ENCODE data around the gene RFX2. TPM values are rescaled to one million over a fixed set of nuclear protein-coding genes. Genes with fewer than 3 reads are reported as not detected.
"Not testable (repeated sequence)": the region's sequence is repeated elsewhere in the genome, so short reads cannot be mapped to it uniquely, and the experiment has no call there.

RFX2 gene
- total RNA-seq, 2 experiments from 2014 or later = 8.6 to 8.9 TPM

DNA sequence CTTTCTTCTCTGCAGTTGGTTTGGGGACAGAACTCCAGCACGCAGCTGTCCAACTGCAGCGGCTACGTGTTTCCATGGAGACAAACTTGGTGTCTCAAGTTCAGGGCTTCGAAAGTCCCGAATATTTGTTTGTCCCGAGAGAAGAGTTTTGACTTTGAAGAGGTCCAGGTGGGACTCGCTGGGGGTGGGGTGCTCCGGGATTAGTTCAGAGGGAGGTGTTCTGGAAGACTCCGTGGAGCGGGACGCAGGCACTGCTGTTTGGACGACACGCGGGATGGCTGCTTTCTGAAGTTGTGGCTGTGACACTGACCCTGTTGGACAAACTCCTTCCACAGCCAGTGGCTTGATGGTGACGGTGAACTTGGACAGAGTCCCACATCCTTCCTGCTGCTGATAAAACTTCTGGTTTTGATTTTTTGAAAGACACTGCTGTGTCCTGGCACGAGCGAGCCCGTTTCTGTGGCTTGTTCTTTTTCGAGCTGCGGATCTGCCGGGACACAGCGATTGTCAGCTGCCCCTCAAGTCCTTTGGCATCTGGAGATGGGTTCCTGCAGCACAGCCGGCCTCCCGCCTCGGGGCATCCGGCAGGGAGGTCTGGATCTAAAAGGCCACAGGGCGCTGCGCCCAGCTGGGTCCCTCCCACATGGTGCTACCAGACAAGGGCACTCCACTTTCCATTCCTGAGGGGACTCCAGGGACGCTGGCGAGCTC lies 116.5 kb downstream of the RFX2 start:
- ChIA-PET POLR2A (no interaction called here), CTCF (interaction anchor here (0.9 to 1.5 kb wide), 4 partner anchors 26 to 225 kb away, joined by 4 to 6 read pairs (median 4); no protein-coding TSS in a partner anchor)
- ATAC-seq (no peak), DNase-seq (no peak)
- Mint-ChIP-seq H3K27ac (no peak overlapping the region), H3K36me3 (ENCODE audit: low read depth) (no peaks in the 10 kb centered on the region), H3K4me3 (no peak overlapping the region), H3K9me3 (ENCODE audit: low read depth) (no peaks in the 10 kb centered on the region), H3K27me3 (no peaks in the 10 kb centered on the region), H3K4me1 (no peaks in the 10 kb centered on the region)
- intact Hi-C loops (cut with DNase I, micrococcal nuclease) = no loop called here

GRCh38 chr19:5993201-5993600 lies 117.1 kb downstream of the RFX2 start:
- intact Hi-C loops (cut with DNase I, micrococcal nuclease) = no loop called here
- POLR2A ChIA-PET = no interaction called here
- DNase-seq (no peak), ATAC-seq (no peak)
- CTCF ChIA-PET = interaction anchor here (0.9 to 1.5 kb wide), 5 partner anchors 13 to 225 kb away, joined by 3 to 6 read pairs (median 4); no protein-coding TSS in a partner anchor
- no peaks in the 10 kb centered on the region for H3K9me3 Mint-ChIP-seq (ENCODE audit: low read depth)
- no peak overlapping the region for H3K4me3 Mint-ChIP-seq
- H3K36me3 Mint-ChIP-seq (ENCODE audit: low read depth) = no peaks in the 10 kb centered on the region
- H3K27ac Mint-ChIP-seq = no peak overlapping the region
- peaks cover 2% of the 10 kb centered on the region for H3K4me1 Mint-ChIP-seq
- no peaks in the 10 kb centered on the region for H3K27me3 Mint-ChIP-seq

DNA sequence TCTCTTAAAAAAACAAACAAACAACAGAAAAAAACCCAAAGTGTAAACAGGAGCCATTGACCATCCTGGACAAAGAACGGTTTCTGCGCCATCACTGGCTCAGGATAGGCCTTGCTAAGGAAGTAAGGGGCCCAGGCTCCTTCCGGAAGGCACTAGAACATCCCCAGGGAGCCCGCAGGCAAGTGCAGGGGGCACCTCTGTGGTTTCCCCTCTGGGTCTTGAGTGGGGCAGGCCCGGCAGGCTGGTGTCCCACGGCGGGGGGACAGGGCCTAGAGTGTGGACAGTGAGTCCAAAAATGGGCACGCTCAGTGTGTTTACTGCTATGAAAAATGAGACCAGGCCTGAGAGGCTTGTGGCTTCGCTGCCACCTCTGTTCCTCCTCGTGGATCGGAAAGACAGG lies 117.5 kb downstream of the RFX2 start:
- intact Hi-C loops (cut with DNase I, micrococcal nuclease) = no loop called here
- CTCF ChIA-PET = interaction anchor here (0.7 to 1.5 kb wide), 5 partner anchors 13 to 226 kb away, joined by 3 to 6 read pairs (median 4); no protein-coding TSS in a partner anchor

DNA sequence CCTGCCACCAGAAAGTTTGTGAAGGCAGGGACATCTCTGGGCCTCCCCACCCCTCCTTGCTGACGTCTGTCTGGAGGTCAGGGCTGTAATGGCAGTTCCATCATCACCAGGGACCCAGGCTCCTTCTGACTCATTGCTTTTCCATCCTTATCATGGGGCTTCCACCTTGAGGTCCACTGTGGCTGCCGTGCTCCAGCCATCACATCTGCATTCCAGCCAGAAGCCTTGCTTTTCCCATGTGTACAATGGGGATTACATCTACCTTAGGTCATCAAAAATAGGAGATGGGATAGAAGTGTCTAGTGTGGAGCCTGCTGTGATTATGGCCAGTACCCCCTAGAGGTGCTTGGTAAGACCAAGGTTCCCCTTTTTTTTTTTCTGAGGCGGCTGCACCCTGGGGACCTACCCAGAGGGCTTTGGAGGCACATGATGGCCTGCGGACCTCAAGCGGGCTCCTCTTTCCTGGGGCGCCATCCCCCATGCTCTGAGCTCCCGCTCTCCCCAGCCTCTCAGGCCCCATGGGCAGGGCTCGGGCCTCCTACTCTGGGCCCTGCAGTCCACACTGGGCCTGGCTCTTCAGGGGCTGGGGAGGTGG lies 119.0 kb downstream of the RFX2 start:
- intact Hi-C loops (cut with DNase I, micrococcal nuclease) = no loop called here
- Mint-ChIP-seq H3K27ac (no peak overlapping the region), H3K4me1 (peaks cover 11% of the 10 kb centered on the region), H3K27me3 (no peaks in the 10 kb centered on the region), H3K36me3 (ENCODE audit: low read depth) (no peaks in the 10 kb centered on the region), H3K9me3 (ENCODE audit: low read depth) (no peaks in the 10 kb centered on the region), H3K4me3 (no peak overlapping the region)
- CTCF ChIA-PET = interaction anchor here (0.6 to 3.3 kb wide), 2 partner anchors 31 to 393 kb away, joined by 3 to 13 read pairs; no protein-coding TSS in a partner anchor
- DNase-seq (no peak), ATAC-seq (no peak)
- POLR2A ChIA-PET = no interaction called here

More for the DNA sequence above, 117.5 kb downstream of the RFX2 start:
- Mint-ChIP-seq H3K4me1 (peaks cover 3% of the 10 kb centered on the region), H3K4me3 (no peak overlapping the region), H3K27ac (no peak overlapping the region), H3K36me3 (ENCODE audit: low read depth) (no peaks in the 10 kb centered on the region), H3K9me3 (ENCODE audit: low read depth) (no peaks in the 10 kb centered on the region), H3K27me3 (no peaks in the 10 kb centered on the region)
- POLR2A ChIA-PET = no interaction called here
- DNase-seq = no peak
- no peak for ATAC-seq

- intact Hi-C loops (cut with DNase I, micrococcal nuclease) = no loop called here
- ChIA-PET CTCF (interaction anchor here (0.8 to 4.4 kb wide), 5 partner anchors 11 to 172 kb away, joined by 3 to 18 read pairs (median 7); partner anchors contain the start of gene RANBP3), POLR2A (no interaction called here)
- no peak for ATAC-seq
- Mint-ChIP-seq H3K4me3 (no peak overlapping the region), H3K27ac (no peak overlapping the region), H3K27me3 (no peaks in the 10 kb centered on the region), H3K4me1 (peaks cover 12% of the 10 kb centered on the region), H3K9me3 (ENCODE audit: low read depth) (no peaks in the 10 kb centered on the region), H3K36me3 (ENCODE audit: low read depth) (no peaks in the 10 kb centered on the region)
- DNase-seq = no peak
Measured at GRCh38 chr19:5990289-5990797, 120.0 kb downstream of the RFX2 start.

DNA sequence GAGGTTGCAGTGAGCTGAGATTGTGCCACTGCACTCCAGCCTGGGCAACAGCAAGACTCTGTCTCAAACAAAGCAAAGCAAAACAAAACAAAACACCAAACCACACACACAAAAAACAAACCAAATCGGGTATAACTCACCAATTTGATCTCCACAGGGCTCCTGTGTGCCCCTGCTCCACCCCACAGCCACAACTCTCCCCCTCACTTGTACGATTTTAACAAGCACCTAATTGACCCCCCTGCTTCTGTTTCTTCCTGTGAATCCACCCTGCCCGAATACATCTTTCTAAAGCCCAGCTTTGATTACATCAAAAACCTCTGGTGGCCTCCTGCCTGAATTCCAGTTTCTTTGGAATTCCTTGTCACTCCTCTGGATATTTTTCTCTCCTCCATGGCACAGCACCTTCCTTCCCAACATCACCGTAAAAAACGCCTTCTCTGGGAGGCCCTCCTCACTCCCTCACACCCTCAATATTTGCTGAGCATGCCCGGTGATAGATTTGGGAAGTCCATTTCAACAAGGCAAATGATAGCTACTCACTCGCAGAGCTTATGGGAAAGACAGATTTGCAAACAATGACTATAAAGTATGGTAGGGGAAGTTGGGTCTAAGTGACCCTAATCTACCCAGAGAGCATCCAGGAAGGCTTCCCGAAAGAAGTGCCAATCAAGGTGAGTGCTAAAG lies 120.8 kb downstream of the RFX2 start:
- H3K4me3 Mint-ChIP-seq = no peak overlapping the region
- no peaks in the 10 kb centered on the region for H3K27me3 Mint-ChIP-seq
- no peak overlapping the region for H3K27ac Mint-ChIP-seq
- H3K4me1 Mint-ChIP-seq = peaks cover 16% of the 10 kb centered on the region
- intact Hi-C loops (cut with DNase I, micrococcal nuclease) = loop anchor here in 1 of 2 experiments (5.0 kb wide), 1 partner anchor 138 kb away; no protein-coding TSS in a partner anchor
- H3K9me3 Mint-ChIP-seq (ENCODE audit: low read depth) = no peaks in the 10 kb centered on the region
- ChIA-PET CTCF (interaction anchor here (0.6 to 4.4 kb wide), 7 partner anchors 10 to 182 kb away, joined by 3 to 18 read pairs (median 6); partner anchors contain the start of gene RANBP3), POLR2A (interaction anchor here (0.6 kb wide), 1 partner anchor 17 kb away, joined by 9 read pairs; no protein-coding TSS in a partner anchor)
- H3K36me3 Mint-ChIP-seq (ENCODE audit: low read depth) = no peaks in the 10 kb centered on the region
- ATAC-seq (no peak), DNase-seq (no peak)

GRCh38 chr19:5988517-5989387 lies 121.5 kb downstream of the RFX2 start:
- no peaks in the 10 kb centered on the region for H3K36me3 Mint-ChIP-seq (ENCODE audit: low read depth)
- no peak overlapping the region for H3K4me3 Mint-ChIP-seq
- ChIA-PET POLR2A (interaction anchor here (0.6 kb wide), 1 partner anchor 18 kb away, joined by 9 read pairs; no protein-coding TSS in a partner anchor), CTCF (interaction anchor here (0.6 to 4.4 kb wide), 10 partner anchors 10 to 181 kb away, joined by 3 to 18 read pairs (median 4); partner anchors contain the start of gene RANBP3)
- no peaks in the 10 kb centered on the region for H3K9me3 Mint-ChIP-seq (ENCODE audit: low read depth)
- DNase-seq = no peak
- H3K27ac Mint-ChIP-seq = no peak overlapping the region
- no peak for ATAC-seq
- intact Hi-C loops (cut with DNase I, micrococcal nuclease) = loop anchor here in 1 of 2 experiments (5.0 kb wide), 1 partner anchor 139 kb away; no protein-coding TSS in a partner anchor
- no peaks in the 10 kb centered on the region for H3K27me3 Mint-ChIP-seq
- H3K4me1 Mint-ChIP-seq = peaks cover 19% of the 10 kb centered on the region

DNA sequence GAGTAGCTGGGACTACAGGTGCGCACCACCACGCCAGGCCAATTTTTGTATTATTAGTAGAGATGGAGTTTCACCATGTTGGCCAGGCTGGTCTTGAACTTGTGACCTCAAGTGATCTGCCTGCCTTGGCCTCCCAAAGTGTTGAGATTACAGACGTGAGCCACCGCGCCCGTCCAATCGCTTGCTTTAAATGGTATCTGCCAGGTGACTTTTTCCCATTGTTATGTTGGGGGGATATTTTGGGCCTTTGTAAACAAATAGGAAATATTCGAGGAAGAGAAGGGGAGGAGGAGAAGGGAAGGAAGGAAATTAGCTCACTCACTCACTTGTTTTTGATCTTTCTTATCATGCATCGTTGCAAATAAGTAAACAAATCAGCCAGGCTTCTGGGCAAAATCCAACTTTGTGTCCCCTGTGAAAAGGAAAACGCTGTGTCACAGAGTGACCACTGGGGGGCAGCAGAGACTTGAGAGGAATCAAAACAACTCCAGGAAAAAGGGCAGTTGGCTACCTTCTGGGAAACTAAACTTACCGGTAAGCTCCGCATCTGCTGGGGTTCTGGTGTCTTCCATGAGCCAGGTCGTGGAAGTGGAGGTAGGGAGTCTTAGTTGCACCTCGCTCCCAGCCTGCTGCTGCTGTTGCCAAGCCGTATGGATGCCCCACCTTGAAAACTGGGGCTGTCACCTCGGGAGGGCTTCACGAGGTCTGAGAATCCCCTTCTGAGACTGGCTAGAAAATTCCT lies 123.1 kb downstream of the RFX2 start:
- peak; percentile 84 for DNase-seq
- intact Hi-C loops (cut with DNase I, micrococcal nuclease) = loop anchor here (1.0 to 5.0 kb wide), 4 partner anchors 32 to 140 kb away; no protein-coding TSS in a partner anchor
- no peaks in the 10 kb centered on the region for H3K36me3 Mint-ChIP-seq (ENCODE audit: low read depth)
- peak overlapping the region; percentile 46 for H3K4me3 Mint-ChIP-seq
- peaks cover 29% of the 10 kb centered on the region for H3K4me1 Mint-ChIP-seq
- peak; percentile 57 for ATAC-seq
- POLR2A ChIA-PET = no interaction called here
- CTCF ChIA-PET = interaction anchor here (0.6 to 4.9 kb wide), 14 partner anchors 8 to 1420 kb away, joined by 3 to 34 read pairs (median 3); partner anchors contain the start of gene RANBP3
- no peaks in the 10 kb centered on the region for H3K27me3 Mint-ChIP-seq
- no peaks in the 10 kb centered on the region for H3K9me3 Mint-ChIP-seq (ENCODE audit: low read depth)
- H3K27ac Mint-ChIP-seq = no peak overlapping the region

- POLR2A ChIA-PET; H3K27ac Mint-ChIP-seq; ATAC-seq; H3K4me3 Mint-ChIP-seq; H3K27me3 Mint-ChIP-seq; DNase-seq; H3K36me3 Mint-ChIP-seq (ENCODE audit: low read depth); H3K9me3 Mint-ChIP-seq (ENCODE audit: low read depth): not testable (repeated sequence)
- intact Hi-C loops (cut with DNase I, micrococcal nuclease) = loop anchor here (2.0 to 5.0 kb wide), 3 partner anchors 33 to 141 kb away; no protein-coding TSS in a partner anchor
- peaks cover 32% of the 10 kb centered on the region for H3K4me1 Mint-ChIP-seq
- CTCF ChIA-PET = interaction anchor here (1.1 to 4.9 kb wide), 4 partner anchors 18 to 37 kb away, joined by 6 to 34 read pairs (median 10); no protein-coding TSS in a partner anchor
Measured at GRCh38 chr19:5985837-5986236, 124.5 kb downstream of the RFX2 start.

All from activated CD4-positive, alpha-beta T cell treated with anti-CD3 and anti-CD28 coated beads for 36 hours (primary cell).